H9 (cell line): ENCODE data around the gene IL1RAPL1. TPM values are rescaled to one million over a fixed set of nuclear protein-coding genes. Genes with fewer than 3 reads are reported as not detected.

Experiments used
- DNase-seq: peaks from one replicate; pipeline ENCODE4 v3.0.0-alpha.2; 2017
- H2AFZ ChIP-seq: one replicate; pipeline ENCODE4 v1.6.1; 2013; ENCODE audit warnings: mild to moderate bottlenecking, low read length, control low read depth, moderate library complexity
- H2AK5ac ChIP-seq: 2 replicates; pipeline ENCODE4 v1.6.1; 2013; ENCODE audit warnings: low read length, control low read depth, mixed read lengths; ENCODE audit not compliant: insufficient read length
- H2BK120ac ChIP-seq: one replicate; pipeline ENCODE4 v1.6.1; 2013; ENCODE audit warnings: low read depth, mild to moderate bottlenecking, low read length, control low read depth, inconsistent platforms; ENCODE audit not compliant: poor library complexity, severe bottlenecking
- H2BK12ac ChIP-seq: 2 replicates; pipeline ENCODE4 v1.6.1; 2013; ENCODE audit warnings: low read length, control low read depth, mixed read lengths, low read depth; ENCODE audit not compliant: insufficient read length
- H2BK15ac ChIP-seq: 2 replicates; pipeline ENCODE4 v1.6.1; 2013; ENCODE audit warnings: low read depth, low read length, control low read depth
- H2BK20ac ChIP-seq: one replicate; pipeline ENCODE4 v1.6.1; 2013; ENCODE audit warnings: low read depth, mild to moderate bottlenecking, low read length, control low read depth, inconsistent platforms; ENCODE audit not compliant: poor library complexity, severe bottlenecking
- H2BK5ac ChIP-seq: 2 replicates; pipeline ENCODE4 v1.6.1; 2013; ENCODE audit warnings: low read length, control low read depth, mixed read lengths; ENCODE audit not compliant: insufficient read length
- H3K14ac ChIP-seq: 2 replicates; pipeline ENCODE4 v1.6.1; 2013; ENCODE audit warnings: low read length, control low read depth; ENCODE audit not compliant: insufficient read depth
- H3K18ac ChIP-seq: 2 replicates; pipeline ENCODE4 v1.6.1; 2013; ENCODE audit warnings: low read depth, mild to moderate bottlenecking, mixed read lengths, low read length, control low read depth; ENCODE audit not compliant: insufficient read length
- H3K23ac ChIP-seq: 2 replicates; pipeline ENCODE4 v1.6.1; 2013; ENCODE audit warnings: low read length, control low read depth, mixed read lengths, low read depth; ENCODE audit not compliant: insufficient read length
- H3K23me2 ChIP-seq: 2 replicates; pipeline ENCODE4 v1.6.1; 2013; ENCODE audit warnings: low read depth, mild to moderate bottlenecking, mixed read lengths, low read length, control low read depth; ENCODE audit not compliant: insufficient read length, poor library complexity, severe bottlenecking
- H3K27ac ChIP-seq: 2 replicates; pipeline ENCODE4 v1.5.1; 2013; ENCODE audit warnings: low read length, control low read depth, mixed read lengths, low read depth; ENCODE audit not compliant: insufficient read length
- H3K27me3 ChIP-seq: 2 replicates; pipeline ENCODE4 v1.6.1; 2013; ENCODE audit warnings: low read length, control low read depth, inconsistent platforms; ENCODE audit not compliant: insufficient read depth
- H3K4ac ChIP-seq: 2 replicates; pipeline ENCODE4 v1.6.1; 2013; ENCODE audit warnings: low read depth, mild to moderate bottlenecking, control low read depth, inconsistent platforms, low read length, moderate library complexity
- H3K4me1 ChIP-seq: 2 replicates; pipeline ENCODE4 v1.6.1; 2013; ENCODE audit warnings: low read length, control low read depth, inconsistent platforms; ENCODE audit not compliant: insufficient read depth
- H3K4me2 ChIP-seq: 2 replicates; pipeline ENCODE4 v1.6.1; 2013; ENCODE audit warnings: low read length, control low read depth, mixed read lengths; ENCODE audit not compliant: insufficient read length, insufficient read depth
- H3K56ac ChIP-seq: 2 replicates; pipeline ENCODE4 v1.6.1; 2013; ENCODE audit warnings: low read depth, mild to moderate bottlenecking, mixed read lengths, low read length, control low read depth; ENCODE audit not compliant: insufficient read length
- H3K79me1 ChIP-seq: 2 replicates; pipeline ENCODE4 v1.6.1; 2013; ENCODE audit warnings: low read depth, mild to moderate bottlenecking, moderate library complexity, low read length, control low read depth, inconsistent platforms; ENCODE audit not compliant: insufficient read depth, poor library complexity, severe bottlenecking
- H3K79me2 ChIP-seq: 2 replicates; pipeline ENCODE4 v1.6.1; 2013; ENCODE audit warnings: low read length, control low read depth, inconsistent platforms; ENCODE audit not compliant: insufficient read depth
- H3K9ac ChIP-seq: 2 replicates; pipeline ENCODE4 v1.6.1; 2013; ENCODE audit warnings: low read length, control low read depth, mixed read lengths; ENCODE audit not compliant: insufficient read length; ENCODE audit errors: extremely low read depth
- H3K9me3 ChIP-seq: one replicate; pipeline ENCODE4 v1.6.1; 2013; ENCODE audit warnings: low read depth, low read length, inconsistent platforms; ENCODE audit not compliant: control insufficient read depth
- H3T11ph ChIP-seq: one replicate; pipeline ENCODE4 v1.6.1; 2013; ENCODE audit warnings: mild to moderate bottlenecking, low read length, control low read depth, inconsistent platforms
- H4K20me1 ChIP-seq: one replicate; pipeline ENCODE4 v1.6.1; 2013; ENCODE audit not compliant: control insufficient read depth, insufficient read length, insufficient read depth
- H4K5ac ChIP-seq: 2 replicates; pipeline ENCODE4 v1.6.1; 2013; ENCODE audit warnings: low read depth, mild to moderate bottlenecking, mixed read lengths, low read length, control low read depth; ENCODE audit not compliant: insufficient read length
- H4K8ac ChIP-seq: replicated peaks from 2 replicates; pipeline ENCODE4 v1.6.1; 2013; ENCODE audit warnings: low read length, control low read depth, mixed read lengths, low read depth; ENCODE audit not compliant: insufficient read length
- H4K91ac ChIP-seq: 2 replicates; pipeline ENCODE4 v1.6.1; 2013; ENCODE audit warnings: low read depth, mild to moderate bottlenecking, moderate library complexity, mixed read lengths, low read length, control low read depth; ENCODE audit not compliant: insufficient read length
- H3K27ac Mint-ChIP-seq, 3 experiments: 2 replicates in 2 of 3; 3 replicates in 1 of 3; pipeline ENCODE4 v1.8.0; 2020 to 2021; ENCODE audit warnings: mixed read lengths in 3 of 3, mild to moderate bottlenecking in 1 of 3, moderate library complexity in 1 of 3
- H3K27me3 Mint-ChIP-seq: 2 replicates; pipeline ENCODE4 v1.8.0; 2021; ENCODE audit warnings: low read depth, mild to moderate bottlenecking, moderate library complexity, mixed read lengths
- H3K36me3 Mint-ChIP-seq, 3 experiments: 2 replicates in 2 of 3; 3 replicates in 1 of 3; pipeline ENCODE4 v1.8.0; 2020 to 2021; ENCODE audit warnings: low read depth in 3 of 3, mixed read lengths in 3 of 3; ENCODE audit not compliant: insufficient read depth in 1 of 3
- H3K4me1 Mint-ChIP-seq, 2 experiments: 2 replicates each; pipeline ENCODE4 v1.8.0; 2020; ENCODE audit warnings: mixed read lengths in 2 of 2
- H3K4me3 Mint-ChIP-seq, 2 experiments: 2 replicates in 1 of 2; 3 replicates in 1 of 2; pipeline ENCODE4 v1.8.0; 2020 to 2021; ENCODE audit warnings: mild to moderate bottlenecking in 2 of 2, mixed read lengths in 2 of 2, moderate library complexity in 1 of 2
- H3K9me3 Mint-ChIP-seq, 2 experiments: 2 replicates in 1 of 2; 3 replicates in 1 of 2; pipeline ENCODE4 v1.8.0; 2020; ENCODE audit warnings: mild to moderate bottlenecking in 2 of 2, mixed read lengths in 2 of 2, moderate library complexity in 1 of 2
- total RNA-seq: library from RNA; stranded (reverse); gene quantifications from 2 replicates; pipeline ENCODE4 v1.2.1, GENCODE V29; 2021
- TF ChIP-seq, protein P1 (sequence below): fragments of 200-600 bp; sonication (generic); conservative IDR thresholded peaks from 3 replicates; pipeline ENCODE4 v1.8.0; 2021; ENCODE audit warnings: antibody characterized with exemption, mild to moderate bottlenecking

Gene IL1RAPL1
- total RNA-seq, 1 experiment from 2014 or later: 0.31 TPM

DNA sequence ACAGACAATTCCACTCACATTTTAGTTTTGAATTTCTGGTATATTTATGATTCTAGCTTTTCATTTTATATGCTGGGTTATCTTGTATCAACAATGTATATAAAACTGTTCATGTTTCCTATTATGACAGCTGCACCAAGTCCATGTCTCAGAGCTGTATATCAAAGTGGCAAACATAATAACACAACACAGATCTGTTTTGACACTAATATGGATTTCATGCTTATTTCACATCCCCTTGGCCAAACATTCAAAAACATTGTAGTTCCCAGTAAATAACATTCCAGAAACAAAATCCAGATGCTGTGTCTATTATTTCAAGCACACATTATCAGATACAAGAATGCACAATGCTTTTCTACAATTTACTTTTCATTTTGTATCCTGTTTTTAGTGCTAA is 1247.5 kb downstream of the IL1RAPL1 start:
- H3K79me2 ChIP-seq: no peaks in the 10 kb centered on the region
- no peak overlapping the region for H2BK20ac ChIP-seq
- H3K9ac ChIP-seq: no peak overlapping the region
- Mint-ChIP-seq H3K36me3 (peaks cover 0 to 8% (median 2%) of the 10 kb centered on the region in 3 experiments; a peak in 3 of 7 replicates), H3K9me3 (peaks cover 20 to 58% of the 10 kb centered on the region in 2 experiments), H3K27ac (no peak overlapping the region), H3K27me3 (no peaks in the 10 kb centered on the region), H3K4me3 (no peak overlapping the region), H3K4me1 (no peaks in the 10 kb centered on the region)
- no peak overlapping the region for H3K4me2 ChIP-seq
- no peak overlapping the region for H2AFZ ChIP-seq
- no peak overlapping the region for H3K56ac ChIP-seq
- H3K27ac ChIP-seq: no peak overlapping the region
- no peak overlapping the region for H3T11ph ChIP-seq
- H2BK5ac ChIP-seq: no peak overlapping the region
- no peak overlapping the region for H3K18ac ChIP-seq
- H3K4me1 ChIP-seq: no peaks in the 10 kb centered on the region
- no peak overlapping the region for H2BK120ac ChIP-seq
- DNase-seq: no peak
- no peak overlapping the region for H4K8ac ChIP-seq
- no peaks in the 10 kb centered on the region for H3K23me2 ChIP-seq
- H3K14ac ChIP-seq: no peak overlapping the region
- no peaks in the 10 kb centered on the region for H3K27me3 ChIP-seq
- H2BK12ac ChIP-seq: no peak overlapping the region
- TF ChIP-seq, protein P1, sequence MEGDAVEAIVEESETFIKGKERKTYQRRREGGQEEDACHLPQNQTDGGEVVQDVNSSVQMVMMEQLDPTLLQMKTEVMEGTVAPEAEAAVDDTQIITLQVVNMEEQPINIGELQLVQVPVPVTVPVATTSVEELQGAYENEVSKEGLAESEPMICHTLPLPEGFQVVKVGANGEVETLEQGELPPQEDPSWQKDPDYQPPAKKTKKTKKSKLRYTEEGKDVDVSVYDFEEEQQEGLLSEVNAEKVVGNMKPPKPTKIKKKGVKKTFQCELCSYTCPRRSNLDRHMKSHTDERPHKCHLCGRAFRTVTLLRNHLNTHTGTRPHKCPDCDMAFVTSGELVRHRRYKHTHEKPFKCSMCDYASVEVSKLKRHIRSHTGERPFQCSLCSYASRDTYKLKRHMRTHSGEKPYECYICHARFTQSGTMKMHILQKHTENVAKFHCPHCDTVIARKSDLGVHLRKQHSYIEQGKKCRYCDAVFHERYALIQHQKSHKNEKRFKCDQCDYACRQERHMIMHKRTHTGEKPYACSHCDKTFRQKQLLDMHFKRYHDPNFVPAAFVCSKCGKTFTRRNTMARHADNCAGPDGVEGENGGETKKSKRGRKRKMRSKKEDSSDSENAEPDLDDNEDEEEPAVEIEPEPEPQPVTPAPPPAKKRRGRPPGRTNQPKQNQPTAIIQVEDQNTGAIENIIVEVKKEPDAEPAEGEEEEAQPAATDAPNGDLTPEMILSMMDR: no peak
- H2AK5ac ChIP-seq: no peak overlapping the region
- no peaks in the 10 kb centered on the region for H3K79me1 ChIP-seq
- no peak overlapping the region for H3K23ac ChIP-seq
- no peak overlapping the region for H4K5ac ChIP-seq
- peaks cover 6% of the 10 kb centered on the region for H3K9me3 ChIP-seq
- no peak overlapping the region for H2BK15ac ChIP-seq
- no peaks in the 10 kb centered on the region for H4K20me1 ChIP-seq
- no peak overlapping the region for H4K91ac ChIP-seq
- no peak overlapping the region for H3K4ac ChIP-seq
